ENCODE data around the gene ZNF556.

GRCh38 chr19:2906631-2907195 is 39.6 kb downstream of the ZNF556 start:
- TF ChIP-seq, protein P1, sequence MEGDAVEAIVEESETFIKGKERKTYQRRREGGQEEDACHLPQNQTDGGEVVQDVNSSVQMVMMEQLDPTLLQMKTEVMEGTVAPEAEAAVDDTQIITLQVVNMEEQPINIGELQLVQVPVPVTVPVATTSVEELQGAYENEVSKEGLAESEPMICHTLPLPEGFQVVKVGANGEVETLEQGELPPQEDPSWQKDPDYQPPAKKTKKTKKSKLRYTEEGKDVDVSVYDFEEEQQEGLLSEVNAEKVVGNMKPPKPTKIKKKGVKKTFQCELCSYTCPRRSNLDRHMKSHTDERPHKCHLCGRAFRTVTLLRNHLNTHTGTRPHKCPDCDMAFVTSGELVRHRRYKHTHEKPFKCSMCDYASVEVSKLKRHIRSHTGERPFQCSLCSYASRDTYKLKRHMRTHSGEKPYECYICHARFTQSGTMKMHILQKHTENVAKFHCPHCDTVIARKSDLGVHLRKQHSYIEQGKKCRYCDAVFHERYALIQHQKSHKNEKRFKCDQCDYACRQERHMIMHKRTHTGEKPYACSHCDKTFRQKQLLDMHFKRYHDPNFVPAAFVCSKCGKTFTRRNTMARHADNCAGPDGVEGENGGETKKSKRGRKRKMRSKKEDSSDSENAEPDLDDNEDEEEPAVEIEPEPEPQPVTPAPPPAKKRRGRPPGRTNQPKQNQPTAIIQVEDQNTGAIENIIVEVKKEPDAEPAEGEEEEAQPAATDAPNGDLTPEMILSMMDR (IDR thresholded peaks at IDR 0.05): no peak
- no peak for TF ChIP-seq POLR2A (IDR thresholded peaks at IDR 0.05)
